GM19035 (cell line): ENCODE measurements around the gene HDGFL2.

Experiments
- ATAC-seq: cut with Tn5 transposase; IDR thresholded peaks from one replicate; pipeline ENCODE4 v1.9.1; 2021; ENCODE audit not compliant: unreplicated experiment

The HDGFL2 gene

DNA sequence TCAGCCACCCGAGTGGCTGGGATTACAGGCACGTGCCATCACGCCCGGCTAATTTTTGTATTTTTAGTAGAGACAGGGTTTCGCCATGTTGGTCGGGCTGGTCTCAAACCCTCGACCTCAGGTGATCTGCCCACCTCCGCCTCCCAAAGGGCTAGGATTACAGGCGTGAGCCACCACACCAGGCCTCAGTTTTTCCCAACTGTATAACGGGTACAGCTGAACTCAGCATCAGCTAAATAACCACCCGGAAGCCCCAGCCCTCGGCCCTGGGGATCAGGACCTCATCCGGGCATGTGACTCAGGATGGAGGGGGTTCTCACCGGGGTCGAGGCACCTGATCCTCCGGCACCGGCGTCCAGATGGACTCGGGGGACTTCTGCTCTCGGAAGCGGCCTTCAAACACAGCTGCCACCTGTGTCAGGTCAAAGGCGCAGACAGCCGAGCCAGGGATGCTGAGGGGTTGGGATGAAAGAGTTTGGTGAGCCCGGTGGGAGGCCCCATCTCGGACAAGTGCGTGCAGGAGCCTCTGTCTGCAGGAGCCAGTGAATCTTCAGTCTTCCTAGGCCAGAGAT lies 78.5 kb downstream of the HDGFL2 start:
- ATAC-seq, result no peak
